GM19099 (cell line): Measurements from ENCODE around the gene OR6C76.

Experiments
- POLR2A ChIP-seq: IDR thresholded peaks from 3 replicates; pipeline ENCODE4 v1.6.1; 2011; ENCODE audit warnings: low read depth; ENCODE audit not compliant: insufficient read length; ENCODE audit errors: extremely low read depth

OR6C76 gene

GRCh38 chr12:55472264-55472663 lies 46.2 kb downstream of the OR6C76 start:
- TF ChIP-seq POLR2A: no peak
